Ishikawa (cell line): ENCODE measurements around the gene IL26.

Experiments
- CEBPB ChIP-seq: IDR thresholded peaks from 2 replicates; pipeline ENCODE4 v1.6.1; 2012
- CREB1 ChIP-seq: IDR thresholded peaks from 2 replicates; pipeline ENCODE4 v1.6.1; 2012; ENCODE audit warnings: low read depth
- EGR1 ChIP-seq: IDR thresholded peaks from 2 replicates; pipeline ENCODE4 v1.6.1; 2012
- EP300 ChIP-seq: IDR thresholded peaks from 2 replicates; pipeline ENCODE4 v1.6.1; 2012; ENCODE audit warnings: borderline replicate concordance
- FOXM1 ChIP-seq: IDR thresholded peaks from 2 replicates; pipeline ENCODE4 v1.6.1; 2012; ENCODE audit warnings: low read depth, borderline replicate concordance
- MAX ChIP-seq: IDR thresholded peaks from 2 replicates; pipeline ENCODE4 v1.6.1; 2012
- NFIC ChIP-seq: IDR thresholded peaks from 2 replicates; pipeline ENCODE4 v1.6.1; 2012
- RAD21 ChIP-seq: IDR thresholded peaks from 2 replicates; pipeline ENCODE4 v1.6.1; 2012; ENCODE audit warnings: low read depth
- REST ChIP-seq: IDR thresholded peaks from 2 replicates; pipeline ENCODE4 v1.6.1; 2012; ENCODE audit warnings: low read depth, mild to moderate bottlenecking
- TAF1 ChIP-seq: IDR thresholded peaks from 2 replicates; pipeline ENCODE4 v1.6.1; 2012; ENCODE audit warnings: low read depth, mild to moderate bottlenecking
- TCF12 ChIP-seq: IDR thresholded peaks from 2 replicates; pipeline ENCODE4 v1.6.1; 2012; ENCODE audit warnings: low read depth
- TEAD4 ChIP-seq: IDR thresholded peaks from 2 replicates; pipeline ENCODE4 v1.6.1; 2012
- USF1 ChIP-seq: IDR thresholded peaks from 2 replicates; pipeline ENCODE4 v1.6.1; 2012
- YY1 ChIP-seq: IDR thresholded peaks from 2 replicates; pipeline ENCODE4 v1.6.1; 2012; ENCODE audit warnings: low read depth
- ZBTB7A ChIP-seq: IDR thresholded peaks from 2 replicates; pipeline ENCODE4 v1.6.1; 2012; ENCODE audit warnings: low read depth

IL26 gene

GRCh38 chr12:68159681-68160304, 65.8 kb downstream of the IL26 start, which contains the start of gene IFNG:
TSS of gene IFNG (minus strand) at chr12:68159740. CDS start at chr12:68159615, 125 bp downstream.
- TF ChIP-seq EP300 (no peak), MAX (no peak), REST (no peak), USF1 (no peak), FOXM1 (no peak), ZBTB7A (no peak), RAD21 (no peak), EGR1 (no peak), CEBPB (no peak), TAF1 (no peak), TCF12 (no peak), NFIC (no peak), CREB1 (no peak), TEAD4 (no peak), YY1 (no peak)

- TF ChIP-seq RAD21 = peak; percentile 46
- TF ChIP-seq YY1 = no peak
- TF ChIP-seq USF1 = no peak
- TF ChIP-seq TCF12 = no peak
These were observed 67.2 kb downstream of the IL26 start for GRCh38 chr12:68158432-68158831.

GRCh38 chr12:68157380-68157779, 68.2 kb downstream of the IL26 start:
- peak; percentile 70; the same call in 1 of the 2 replicates for TF ChIP-seq CEBPB
- TF ChIP-seq TAF1 = no peak

- no peak for TF ChIP-seq MAX
- no peak for TF ChIP-seq FOXM1
- no peak for TF ChIP-seq NFIC
- TF ChIP-seq CREB1 = no peak
- no peak for TF ChIP-seq USF1
- TF ChIP-seq TEAD4 = no peak
- TF ChIP-seq EP300 = no peak
- TF ChIP-seq REST = no peak
These were observed 69.0 kb downstream of the IL26 start for GRCh38 chr12:68156636-68157035.

GRCh38 chr12:68154779-68155178, 70.8 kb downstream of the IL26 start:
- no peak for TF ChIP-seq YY1
- TF ChIP-seq MAX = no peak
- TF ChIP-seq RAD21 = no peak
- TF ChIP-seq TCF12 = no peak
- no peak for TF ChIP-seq ZBTB7A
- no peak for TF ChIP-seq REST
- no peak for TF ChIP-seq EGR1
- no peak for TF ChIP-seq CREB1
- no peak for TF ChIP-seq EP300
- TF ChIP-seq FOXM1 = no peak
- no peak for TF ChIP-seq TEAD4
- TF ChIP-seq TAF1 = no peak
- TF ChIP-seq NFIC = no peak
- no peak for TF ChIP-seq CEBPB
